Posterior cingulate gyrus (tissue), 11 donors: Measurements from ENCODE around the gene ZFYVE21.
"Not testable (repeated sequence)": the region's sequence is repeated elsewhere in the genome, so short reads cannot be mapped to it uniquely, and the experiment has no call there.

Experiments
- DNase-seq, 10 donors: peaks; one replicate each; pipeline versions ENCODE4 v3.0.0 to v3.0.0-alpha.2; 2020 to 2021; ENCODE audit warnings: mixed read lengths in 3 of 10
- intact Hi-C: fragments of 100-400 bp; cut with DNase I; formaldehyde crosslinking; loops from one replicate; pipeline ENCODE4 v1.15.1; 2023

The ZFYVE21 gene

GRCh38 chr14:103748534-103748857 is 32.9 kb downstream of the ZFYVE21 start:
- intact Hi-C loops = no loop called here
- DNase-seq = peak in 1 of 10 donors; percentile 79

GRCh38 chr14:103749452-103749851 is 33.8 kb downstream of the ZFYVE21 start:
- peak in 1 of 10 donors; percentile 10 for DNase-seq
- intact Hi-C loops = no loop called here

GRCh38 chr14:103749860-103750259 is 34.2 kb downstream of the ZFYVE21 start:
- no peak for DNase-seq
- intact Hi-C loops = no loop called here

DNA sequence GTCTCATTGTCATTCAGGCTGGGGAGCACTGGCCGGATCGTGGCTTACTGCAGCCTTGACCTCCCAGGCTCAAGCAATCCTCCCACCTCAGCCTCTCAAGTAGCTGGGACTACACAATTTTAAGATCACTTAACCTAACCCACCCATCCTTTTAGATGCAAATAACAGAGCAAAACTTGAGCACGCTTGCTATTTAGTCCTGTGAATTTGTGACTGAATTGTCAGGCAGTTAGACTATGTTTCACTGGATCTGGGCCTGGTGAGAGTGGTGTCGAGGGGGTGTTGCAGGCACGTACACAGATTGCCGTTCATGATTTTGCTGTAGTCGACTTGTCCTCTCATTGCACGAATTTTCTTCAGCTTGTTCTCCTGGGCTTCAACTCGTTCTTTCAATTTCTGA is 38.2 kb downstream of the ZFYVE21 start:
- peak in 1 of 10 donors; percentile 31 for DNase-seq
- intact Hi-C loops = no loop called here

GRCh38 chr14:103755060-103755459 is 39.5 kb downstream of the ZFYVE21 start:
- DNase-seq = no peak
- intact Hi-C loops = no loop called here

DNA sequence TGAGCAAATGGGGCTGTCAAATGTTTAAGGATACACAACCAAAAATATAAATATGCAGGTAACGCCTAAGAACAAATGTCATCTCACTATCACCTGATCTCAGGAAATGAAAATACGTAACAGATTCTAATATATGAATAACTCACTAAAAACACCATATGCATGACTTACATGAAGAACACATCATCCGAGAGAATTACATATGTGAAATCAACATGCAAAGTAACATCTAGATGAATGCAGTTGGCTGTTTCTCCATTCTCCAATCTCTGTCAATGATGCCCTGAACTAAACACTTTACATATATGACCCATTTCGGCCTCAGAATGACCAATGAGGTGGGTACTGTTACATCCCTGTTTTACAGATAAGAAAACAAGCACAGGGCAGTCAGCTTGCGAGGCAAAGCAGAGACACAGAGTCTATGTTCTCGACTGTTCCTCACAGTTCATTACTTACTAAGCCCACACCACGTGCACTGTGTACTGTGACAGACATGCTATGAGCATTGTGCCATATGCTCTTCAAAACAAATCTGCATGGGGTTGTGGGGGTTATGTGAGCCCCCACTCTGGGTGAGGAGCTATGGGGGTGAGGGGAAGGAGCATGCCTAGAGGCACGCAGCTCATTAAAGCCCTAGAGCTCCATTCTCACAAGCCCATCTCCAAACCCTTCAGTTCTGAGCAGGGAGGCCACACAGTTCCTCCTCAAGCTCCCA is 42.6 kb downstream of the ZFYVE21 start:
- DNase-seq = no peak
- intact Hi-C loops = no loop called here

DNA sequence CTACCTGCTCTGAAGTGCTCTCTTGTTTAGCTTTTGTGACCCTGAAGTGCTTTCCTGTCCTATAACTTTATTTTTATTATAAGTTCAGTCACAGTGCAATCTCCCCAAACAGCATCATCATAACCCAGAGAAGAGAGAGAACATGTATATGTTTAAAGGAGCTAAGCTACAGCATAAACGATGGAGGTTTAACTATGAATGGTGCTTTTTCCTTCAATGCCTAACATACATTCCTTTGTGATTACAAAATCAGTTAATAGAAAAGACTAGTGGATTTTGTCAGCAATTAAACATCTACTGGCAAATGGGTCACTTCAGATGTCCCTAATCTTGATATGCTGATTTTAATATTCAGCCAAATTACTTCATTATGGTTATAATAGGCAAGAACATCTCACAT is 46.4 kb downstream of the ZFYVE21 start:
- no peak for DNase-seq
- intact Hi-C loops = no loop called here

DNA sequence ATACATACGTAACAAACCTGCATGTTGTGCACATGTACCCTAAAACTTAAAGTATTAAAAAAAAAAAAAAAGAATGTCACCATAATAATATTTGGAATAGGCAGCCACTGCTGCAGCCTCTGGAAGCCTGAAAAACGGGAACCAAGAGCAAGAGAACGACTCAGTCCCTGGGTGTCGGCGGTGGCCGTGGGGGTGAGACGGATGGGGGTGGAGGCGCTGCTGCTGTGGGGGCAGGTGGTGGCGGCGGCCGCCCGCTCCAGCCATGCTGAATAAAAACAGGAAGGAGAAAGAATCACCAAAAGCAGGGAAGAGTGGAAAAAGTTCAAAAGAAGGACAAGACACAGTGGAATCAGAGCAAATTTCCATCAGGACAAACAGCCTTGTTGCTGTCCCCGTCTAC is 46.9 kb downstream of the ZFYVE21 start:
- intact Hi-C loops = no loop called here
- DNase-seq = no peak

DNA sequence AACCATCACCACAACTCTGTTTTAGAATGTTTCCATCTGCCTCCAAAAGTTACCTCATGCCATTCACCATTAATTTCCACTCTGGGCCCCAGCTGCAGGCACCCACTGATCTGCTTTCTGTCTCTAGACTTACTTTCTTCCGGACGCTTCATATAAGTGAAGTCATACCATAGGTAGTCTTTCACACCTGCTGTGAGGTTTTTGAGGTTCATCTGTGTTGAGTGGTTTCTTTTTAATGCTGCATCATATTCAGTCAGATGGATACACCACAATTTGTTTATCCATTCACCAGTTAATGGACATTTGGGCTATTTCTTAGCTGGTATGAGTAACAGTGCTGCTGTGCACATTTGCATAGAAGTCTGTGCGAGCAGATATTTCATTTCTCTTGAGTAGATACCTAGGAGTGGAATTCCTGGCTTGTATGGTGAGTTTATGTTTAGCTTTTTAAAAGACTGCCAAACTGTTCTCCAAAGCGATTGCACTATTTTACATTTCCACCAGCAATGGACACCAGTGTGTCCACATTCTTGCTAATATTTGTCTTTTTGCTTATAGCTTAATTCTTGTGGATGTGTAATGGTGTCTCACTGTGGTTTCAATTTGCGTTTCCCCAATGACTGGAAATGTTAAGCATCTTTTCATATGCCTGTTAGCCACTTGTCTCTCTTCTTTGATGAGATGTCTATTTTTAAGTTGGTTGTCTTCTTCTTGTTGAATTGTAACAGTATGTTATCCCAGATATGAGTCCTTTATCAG is 48.3 kb downstream of the ZFYVE21 start:
- DNase-seq = no peak
- intact Hi-C loops = no loop called here

GRCh38 chr14:103765526-103765925 is 49.9 kb downstream of the ZFYVE21 start:
- intact Hi-C loops = no loop called here
- no peak for DNase-seq

GRCh38 chr14:103767336-103767894 is 51.8 kb downstream of the ZFYVE21 start:
- intact Hi-C loops = no loop called here
- DNase-seq = no peak

GRCh38 chr14:103770500-103770899 is 54.9 kb downstream of the ZFYVE21 start:
- DNase-seq = no peak
- intact Hi-C loops = no loop called here

DNA sequence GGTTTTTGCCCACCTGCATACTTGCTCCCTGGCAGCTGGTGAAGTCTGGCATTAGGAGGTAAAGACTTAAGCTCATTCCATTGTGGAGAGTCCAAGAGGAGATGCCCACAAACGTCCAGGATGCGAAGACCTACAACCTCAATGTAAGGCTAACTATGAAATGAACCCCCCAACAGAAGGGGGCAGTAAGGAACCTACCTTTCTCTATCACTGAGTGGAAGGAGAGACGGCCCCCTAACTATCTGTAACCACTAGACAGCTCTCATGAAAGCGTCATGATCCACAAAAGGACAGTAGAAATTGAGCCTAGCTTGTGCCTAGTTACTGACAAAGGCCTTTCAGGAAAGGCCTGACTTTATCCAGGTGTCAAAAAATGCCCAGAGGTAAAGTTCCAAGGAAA is 55.3 kb downstream of the ZFYVE21 start:
- intact Hi-C loops = no loop called here
- no peak for DNase-seq

DNA sequence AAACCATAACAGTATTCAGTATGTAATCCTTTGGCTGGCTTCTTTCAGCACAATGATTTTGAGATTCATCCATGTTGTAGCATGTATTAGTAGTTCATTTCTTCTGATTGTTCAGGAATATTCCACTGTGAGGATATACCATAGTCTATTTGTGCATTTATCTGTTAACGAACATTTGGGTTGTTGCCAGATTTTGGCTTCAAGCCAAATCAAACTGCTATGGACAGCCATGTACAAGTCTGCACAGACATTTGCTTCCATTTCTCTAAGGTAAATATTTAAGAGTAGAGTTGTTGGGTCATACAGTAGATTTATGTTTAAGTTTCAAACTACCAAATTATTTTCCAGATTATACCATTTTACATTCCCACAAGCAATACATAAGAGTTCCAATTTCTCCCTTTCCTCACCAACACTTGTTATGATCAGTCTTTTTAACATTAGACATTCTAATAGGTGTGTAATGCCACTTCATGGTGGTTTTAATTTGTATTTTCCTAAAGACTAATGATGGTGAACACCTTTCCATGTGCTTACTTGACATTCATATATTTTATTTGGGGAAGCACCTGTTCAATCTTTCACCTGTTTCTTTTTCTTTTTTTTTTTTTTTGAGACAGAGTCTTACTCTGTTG is 56.6 kb downstream of the ZFYVE21 start:
- DNase-seq = no peak
- intact Hi-C loops = no loop called here

DNA sequence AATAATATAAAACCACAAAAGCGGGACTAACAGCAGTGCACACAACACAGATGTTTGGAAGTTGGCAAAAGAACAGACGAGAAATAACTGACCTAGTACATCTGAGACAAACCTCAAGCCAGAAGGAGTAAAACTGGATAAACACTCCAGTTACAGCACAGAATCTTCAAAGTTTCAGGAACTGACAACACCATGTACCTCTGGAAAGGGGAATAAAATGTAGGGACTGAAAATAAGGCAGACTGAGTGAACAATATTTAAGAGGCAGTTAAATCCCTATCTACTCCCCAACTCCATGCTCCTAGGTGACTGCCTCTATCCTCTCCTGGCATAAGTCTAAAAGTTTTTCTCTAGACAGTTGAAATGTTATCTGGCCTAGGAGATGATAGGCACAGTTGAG is 57.9 kb downstream of the ZFYVE21 start:
- intact Hi-C loops = no loop called here
- DNase-seq = no peak

DNA sequence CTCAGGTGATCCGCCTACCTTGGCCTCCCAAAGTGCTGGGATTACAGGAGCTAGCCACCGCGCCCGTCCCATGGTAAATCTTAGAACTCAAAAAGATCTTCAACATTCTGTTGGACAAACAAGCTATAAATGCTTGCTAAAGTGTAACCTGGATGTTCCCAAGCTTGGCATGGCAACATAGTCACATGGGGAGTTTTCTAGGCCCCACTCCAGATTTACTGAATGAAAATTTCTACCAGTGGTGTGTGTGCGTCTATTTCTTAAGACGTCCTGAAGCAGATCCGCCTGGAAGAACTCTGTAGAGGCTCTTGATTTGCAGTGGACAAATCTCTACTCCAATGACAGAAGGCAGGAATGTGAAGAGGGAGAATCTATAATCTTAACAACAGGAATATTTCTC is 59.9 kb downstream of the ZFYVE21 start:
- no peak for DNase-seq
- intact Hi-C loops = no loop called here

DNA sequence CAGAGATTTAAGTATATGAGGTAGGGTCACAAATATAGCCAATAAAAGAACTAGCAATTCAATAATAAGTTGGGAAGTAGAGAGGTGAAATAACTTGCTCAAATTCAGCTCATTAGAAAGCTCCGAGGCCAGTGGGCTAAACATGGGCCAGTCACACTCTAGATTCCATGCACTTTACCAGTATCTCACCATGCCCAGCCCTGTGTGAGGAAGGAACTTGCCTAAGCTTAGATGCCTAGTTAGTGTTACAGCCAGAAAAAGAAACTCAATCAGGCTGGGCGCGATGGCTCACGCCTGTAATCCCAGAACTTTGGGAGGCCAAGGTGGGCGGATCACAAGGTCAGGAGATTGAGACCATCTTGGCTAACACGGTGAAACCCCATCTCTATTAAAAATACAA is 60.7 kb downstream of the ZFYVE21 start:
- DNase-seq, intact Hi-C loops: not testable (repeated sequence)

GRCh38 chr14:103782376-103782775 is 66.8 kb downstream of the ZFYVE21 start:
- intact Hi-C loops = no loop called here
- DNase-seq = peak in 3 of 10 donors; percentile 13 to 19 (median 18)
